CD4-positive, alpha-beta T cell (primary cell): ENCODE measurements around the gene MSH3. TPM values are rescaled to one million over a fixed set of nuclear protein-coding genes. Genes with fewer than 3 reads are reported as not detected.

Experiments
- ATAC-seq: fragments of 200-7000 bp; cut with Tn5 transposase; one replicate; pipeline ENCODE4 v1.10.0; 2022; ENCODE audit warnings: mild to moderate bottlenecking; ENCODE audit not compliant: poor library complexity
- CTCF ChIA-PET: fragments of 350-600 bp; sonication (Branson Sonifier 250); formaldehyde crosslinking; loops from one replicate; lab custom pipeline; 2021; ENCODE audit warnings: antibody characterized with exemption, inconsistent platforms; lab: Charles Lee
- POLR2A ChIA-PET: fragments of 350-600 bp; sonication (Branson Sonifier 250); formaldehyde crosslinking; loops from one replicate; lab custom pipeline; 2021; ENCODE audit warnings: antibody characterized with exemption, inconsistent platforms; lab: Charles Lee
- DNase-seq, 14 experiments: peaks; one replicate each; pipeline ENCODE4 v3.0.0-alpha.2; 2013 to 2020; ENCODE audit warnings: mixed read lengths in 2 of 14
- H3K27ac ChIP-seq, 2 donors: one replicate each; pipeline versions ENCODE4 v1.5.1 to v1.7.0; 2013; ENCODE audit warnings: low read length in 2 of 2, low read depth in 1 of 2, mild to moderate bottlenecking in 1 of 2
- H3K27me3 ChIP-seq, 2 experiments: 1 replicate in 1 of 2; 2 replicates in 1 of 2; pipeline versions ENCODE4 v1.6.1 to v1.7.0; 2013; ENCODE audit warnings: low read length in 2 of 2, control low read depth in 1 of 2, mild to moderate bottlenecking in 1 of 2, moderate library complexity in 1 of 2; ENCODE audit not compliant: insufficient read depth in 2 of 2, control insufficient read depth in 1 of 2
- H3K36me3 ChIP-seq: one replicate; pipeline ENCODE4 v1.6.1; 2013; ENCODE audit warnings: low read length, control low read depth; ENCODE audit not compliant: insufficient read depth
- H3K4me1 ChIP-seq: one replicate; pipeline ENCODE4 v1.6.1; 2013; ENCODE audit warnings: low read length, control low read depth; ENCODE audit not compliant: insufficient read depth
- H3K4me3 ChIP-seq: one replicate; pipeline ENCODE4 v1.5.1; 2013; ENCODE audit warnings: mild to moderate bottlenecking, low read length, moderate library complexity
- H3K9me3 ChIP-seq, 2 experiments: 1 replicate in 1 of 2; 2 replicates in 1 of 2; pipeline versions ENCODE4 v1.6.1 to v1.7.0; 2013; ENCODE audit warnings: low read length in 2 of 2, mild to moderate bottlenecking in 2 of 2, control low read depth in 1 of 2, moderate library complexity in 1 of 2; ENCODE audit not compliant: control insufficient read depth in 1 of 2, insufficient read depth in 1 of 2
- H3K27ac Mint-ChIP-seq: one replicate; pipeline ENCODE4 v1.8.0; 2020; ENCODE audit warnings: mixed read lengths
- H3K27me3 Mint-ChIP-seq: one replicate; pipeline ENCODE4 v1.8.0; 2021; ENCODE audit warnings: mixed read lengths
- H3K36me3 Mint-ChIP-seq: one replicate; pipeline ENCODE4 v1.8.0; 2021; ENCODE audit warnings: low read depth, mixed read lengths
- H3K4me1 Mint-ChIP-seq: one replicate; pipeline ENCODE4 v1.8.0; 2021; ENCODE audit warnings: low read depth, mixed read lengths
- H3K4me3 Mint-ChIP-seq: one replicate; pipeline ENCODE4 v1.8.0; 2020; ENCODE audit warnings: mild to moderate bottlenecking, mixed read lengths
- H3K9me3 Mint-ChIP-seq: one replicate; pipeline ENCODE4 v1.8.0; 2020; ENCODE audit warnings: mixed read lengths
- intact Hi-C, 2 experiments: fragments of 100-400 bp; cut with DNase I in 1 of 2; cut with micrococcal nuclease in 1 of 2; formaldehyde crosslinking; loops; one replicate each; pipeline versions ENCODE4 v1.15.1 to v1.9.0; 2023 to 2025; cut with DNase I, micrococcal nuclease
- total RNA-seq, 174 experiments: library from RNA in 2 of 174; stranded (reverse) in 2 of 174; gene quantifications; one replicate each; pipeline ENCODE4 v1.2.3 and lab custom pipeline; 2021 to 2026
- TF ChIP-seq, protein P1 (sequence below): fragments of 200-600 bp; IDR thresholded peaks from one replicate; pipeline ENCODE4 v1.8.0; 2022; ENCODE audit warnings: antibody characterized with exemption, mild to moderate bottlenecking

The MSH3 gene
- total RNA-seq, 2 experiments from 2014 or later = 11.3 to 13.0 TPM

- Histone ChIP-seq H3K9me3 (no peaks in the 10 kb centered on the region), H3K4me3 (no peak overlapping the region), H3K27me3 (no peaks in the 10 kb centered on the region), H3K36me3 (peaks cover 19% of the 10 kb centered on the region), H3K27ac (no peak overlapping the region), H3K4me1 (peaks cover 10% of the 10 kb centered on the region)
- Mint-ChIP-seq H3K4me3 (no peak overlapping the region), H3K27me3 (no peaks in the 10 kb centered on the region), H3K36me3 (peaks cover 76% of the 10 kb centered on the region), H3K9me3 (no peaks in the 10 kb centered on the region), H3K27ac (no peak overlapping the region), H3K4me1 (peaks cover 35% of the 10 kb centered on the region)
- ATAC-seq (no peak), DNase-seq (no peak)
- POLR2A ChIA-PET = no interaction called here
- CTCF ChIA-PET = no interaction called here
- TF ChIP-seq, protein P1, sequence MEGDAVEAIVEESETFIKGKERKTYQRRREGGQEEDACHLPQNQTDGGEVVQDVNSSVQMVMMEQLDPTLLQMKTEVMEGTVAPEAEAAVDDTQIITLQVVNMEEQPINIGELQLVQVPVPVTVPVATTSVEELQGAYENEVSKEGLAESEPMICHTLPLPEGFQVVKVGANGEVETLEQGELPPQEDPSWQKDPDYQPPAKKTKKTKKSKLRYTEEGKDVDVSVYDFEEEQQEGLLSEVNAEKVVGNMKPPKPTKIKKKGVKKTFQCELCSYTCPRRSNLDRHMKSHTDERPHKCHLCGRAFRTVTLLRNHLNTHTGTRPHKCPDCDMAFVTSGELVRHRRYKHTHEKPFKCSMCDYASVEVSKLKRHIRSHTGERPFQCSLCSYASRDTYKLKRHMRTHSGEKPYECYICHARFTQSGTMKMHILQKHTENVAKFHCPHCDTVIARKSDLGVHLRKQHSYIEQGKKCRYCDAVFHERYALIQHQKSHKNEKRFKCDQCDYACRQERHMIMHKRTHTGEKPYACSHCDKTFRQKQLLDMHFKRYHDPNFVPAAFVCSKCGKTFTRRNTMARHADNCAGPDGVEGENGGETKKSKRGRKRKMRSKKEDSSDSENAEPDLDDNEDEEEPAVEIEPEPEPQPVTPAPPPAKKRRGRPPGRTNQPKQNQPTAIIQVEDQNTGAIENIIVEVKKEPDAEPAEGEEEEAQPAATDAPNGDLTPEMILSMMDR = no peak
- intact Hi-C loops = no loop called here
Measured at GRCh38 chr5:80703291-80703690, 48.8 kb downstream of the MSH3 start.

GRCh38 chr5:80703747-80704146 is 49.3 kb downstream of the MSH3 start:
- Mint-ChIP-seq H3K27ac (no peak overlapping the region), H3K27me3 (no peaks in the 10 kb centered on the region), H3K4me1 (peaks cover 35% of the 10 kb centered on the region), H3K36me3 (peaks cover 73% of the 10 kb centered on the region), H3K4me3 (no peak overlapping the region), H3K9me3 (no peaks in the 10 kb centered on the region)
- Histone ChIP-seq H3K4me1 (peaks cover 10% of the 10 kb centered on the region), H3K9me3 (no peaks in the 10 kb centered on the region), H3K4me3 (no peak overlapping the region), H3K36me3 (peaks cover 19% of the 10 kb centered on the region), H3K27ac (no peak overlapping the region), H3K27me3 (no peaks in the 10 kb centered on the region)
- intact Hi-C loops = no loop called here
- TF ChIP-seq, protein P1 = no peak
- ChIA-PET POLR2A (no interaction called here), CTCF (no interaction called here)
- no peak for DNase-seq
- no peak for ATAC-seq

DNA sequence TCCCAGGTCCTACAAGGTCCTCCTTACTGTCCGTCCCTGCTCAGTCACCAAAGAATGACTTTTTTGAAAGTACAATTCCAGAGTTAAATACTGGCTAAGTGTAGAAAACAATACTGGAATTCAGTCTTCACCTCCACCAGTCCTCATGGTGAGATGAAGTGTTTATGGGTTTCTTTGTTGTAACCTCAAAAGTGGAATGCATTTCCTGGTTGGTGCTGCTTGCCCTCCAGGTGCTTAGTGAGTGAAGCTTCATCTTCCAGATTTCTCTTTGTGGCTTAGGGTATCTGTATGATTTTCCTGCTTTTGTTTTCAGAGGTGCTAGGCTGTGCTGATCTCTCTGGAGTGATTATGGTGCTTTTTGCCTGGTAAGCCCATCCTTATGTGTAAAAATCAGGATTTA is 49.8 kb downstream of the MSH3 start:
- H3K4me1 ChIP-seq = peaks cover 10% of the 10 kb centered on the region
- Mint-ChIP-seq H3K9me3 (no peaks in the 10 kb centered on the region), H3K4me3 (no peak overlapping the region), H3K27ac (no peak overlapping the region), H3K4me1 (peaks cover 35% of the 10 kb centered on the region), H3K27me3 (no peaks in the 10 kb centered on the region), H3K36me3 (peaks cover 73% of the 10 kb centered on the region)
- intact Hi-C loops = no loop called here
- ATAC-seq (no peak), DNase-seq (no peak)
- no peak overlapping the region for H3K27ac ChIP-seq
- TF ChIP-seq, protein P1 = no peak
- ChIA-PET CTCF (no interaction called here), POLR2A (no interaction called here)
- H3K36me3 ChIP-seq = peaks cover 19% of the 10 kb centered on the region
- H3K4me3 ChIP-seq = no peak overlapping the region
- no peaks in the 10 kb centered on the region for H3K27me3 ChIP-seq
- no peaks in the 10 kb centered on the region for H3K9me3 ChIP-seq
